HepG2 (cell line): ENCODE results near the gene RBM28. TPM values are rescaled to one million over a fixed set of nuclear protein-coding genes. Genes with fewer than 3 reads are reported as not detected.

ENCODE experiments used
- BRCA1 ChIP-seq: sonication (generic); formaldehyde crosslinking; IDR thresholded peaks from 2 replicates; pipeline ENCODE4 v1.4.0; 2020; ENCODE audit warnings: missing genetic modification reagents
- ERF ChIP-seq: IDR thresholded peaks from 2 replicates; pipeline ENCODE4 v1.6.1; 2018; ENCODE audit warnings: missing biosample characterization, missing genetic modification reagents
- GATAD2A ChIP-seq: IDR thresholded peaks from 2 replicates; pipeline ENCODE4 v1.6.1; 2016
- HMG20A ChIP-seq: IDR thresholded peaks from 2 replicates; pipeline ENCODE4 v1.6.1; 2016; ENCODE audit warnings: borderline replicate concordance
- MXI1 ChIP-seq: IDR thresholded peaks from 3 replicates; pipeline ENCODE4 v1.6.1; 2012; ENCODE audit warnings: low read depth, low read length, inconsistent platforms, borderline replicate concordance
- RARG ChIP-seq: sonication (generic); formaldehyde crosslinking; IDR thresholded peaks from 2 replicates; pipeline ENCODE4 v1.4.0; 2020; ENCODE audit warnings: low read depth, mild to moderate bottlenecking, missing genetic modification reagents
- RBM39 ChIP-seq: fragments of 200-400 bp; formaldehyde crosslinking; IDR thresholded peaks from one replicate; pipeline ENCODE4 v1.6.1; 2018; ENCODE audit warnings: antibody characterized with exemption, mild to moderate bottlenecking, low read depth, low read length; ENCODE audit not compliant: poor library complexity, severe bottlenecking
- RXRB ChIP-seq: IDR thresholded peaks from 2 replicates; pipeline ENCODE4 v1.6.1; 2016; ENCODE audit warnings: borderline replicate concordance, missing genetic modification reagents, missing compliant biosample characterization
- SPEN ChIP-seq: sonication (generic); formaldehyde crosslinking; IDR thresholded peaks from 2 replicates; pipeline ENCODE4 v1.5.1; 2020; ENCODE audit warnings: low read depth, mild to moderate bottlenecking, missing genetic modification reagents
- TCF7 ChIP-seq: sonication (generic); IDR thresholded peaks from 2 replicates; pipeline ENCODE4 v1.6.1; 2016; ENCODE audit warnings: antibody characterized with exemption, low read depth
- ZIK1 ChIP-seq: sonication (generic); formaldehyde crosslinking; IDR thresholded peaks from 2 replicates; pipeline ENCODE4 v1.5.0; 2020; ENCODE audit warnings: mild to moderate bottlenecking, low read depth, missing genetic modification reagents, borderline replicate concordance
- ZNF724P ChIP-seq: sonication (generic); formaldehyde crosslinking; IDR thresholded peaks from 2 replicates; pipeline ENCODE4 v1.8.0; 2022; ENCODE audit warnings: missing genetic modification reagents, borderline replicate concordance
- ZNF816 ChIP-seq: sonication (generic); formaldehyde crosslinking; IDR thresholded peaks from 2 replicates; pipeline ENCODE4 v1.8.0; 2022; ENCODE audit warnings: missing genetic modification reagents, mild to moderate bottlenecking, borderline replicate concordance
- ZNF883 ChIP-seq: sonication (generic); formaldehyde crosslinking; IDR thresholded peaks from 2 replicates; pipeline ENCODE4 v1.5.1; 2020; ENCODE audit warnings: mild to moderate bottlenecking, missing genetic modification reagents; ENCODE audit errors: not compliant biosample characterization
- polyA plus RNA-seq, 8 experiments: library from polyadenylated mRNA; depleted of rRNA in 3 of 8; stranded (reverse) in 7 of 8; unstranded in 1 of 8; fragments of >200 nt; fragmentation: Illumina TruSeq in 4 of 8; extraction: Trizol in 4 of 8; gene quantifications; 2 replicates each; pipeline versions ENCODE4 v1.2.1 to v1.2.3, GENCODE V29; 2011 to 2016; ENCODE audit warnings: low read depth in 4 of 8, missing spikeins in 1 of 8, mixed read lengths in 1 of 8; ENCODE audit not compliant: insufficient read depth in 1 of 8
- total RNA-seq, 5 experiments: library from RNA; depleted of rRNA; stranded (reverse); fragments of >200 nt; fragmentation: Illumina TruSeq; extraction: Trizol; gene quantifications; 2 replicates each; pipeline ENCODE4 v1.2.3, GENCODE V29; 2016; ENCODE audit warnings: low read depth in 1 of 5
- TF ChIP-seq, protein P1 (sequence below), 2 experiments: IDR thresholded peaks; 2 replicates each; pipeline ENCODE4 v1.6.1; 2011 to 2012; ENCODE audit warnings: low read length in 2 of 2, borderline replicate concordance in 1 of 2, low read depth in 1 of 2, mild to moderate bottlenecking in 1 of 2, moderate library complexity in 1 of 2
- TF ChIP-seq, protein P2 (sequence below): sonication (generic); formaldehyde crosslinking; IDR thresholded peaks from 2 replicates; pipeline ENCODE4 v1.9.0; 2021; ENCODE audit warnings: missing genetic modification reagents, borderline replicate concordance
- TF ChIP-seq, protein P3 (sequence below): IDR thresholded peaks from 2 replicates; pipeline ENCODE4 v1.6.1; 2018; ENCODE audit warnings: missing genetic modification reagents
- TF ChIP-seq, protein P4 (sequence below): sonication (generic); formaldehyde crosslinking; IDR thresholded peaks from 2 replicates; pipeline ENCODE4 v1.8.1; 2023; ENCODE audit warnings: mild to moderate bottlenecking, missing genetic modification reagents
- TF ChIP-seq, protein P5 (sequence below): sonication (generic); formaldehyde crosslinking; IDR thresholded peaks from 2 replicates; pipeline ENCODE4 v1.4.0; 2020; ENCODE audit warnings: missing genetic modification reagents

The RBM28 gene
- total and polyA plus RNA-seq, 2 of the 13 experiments (the other 11 are each of a cell fraction or from before 2014, with no cell fraction given) = 20.5 to 49.0 TPM

DNA sequence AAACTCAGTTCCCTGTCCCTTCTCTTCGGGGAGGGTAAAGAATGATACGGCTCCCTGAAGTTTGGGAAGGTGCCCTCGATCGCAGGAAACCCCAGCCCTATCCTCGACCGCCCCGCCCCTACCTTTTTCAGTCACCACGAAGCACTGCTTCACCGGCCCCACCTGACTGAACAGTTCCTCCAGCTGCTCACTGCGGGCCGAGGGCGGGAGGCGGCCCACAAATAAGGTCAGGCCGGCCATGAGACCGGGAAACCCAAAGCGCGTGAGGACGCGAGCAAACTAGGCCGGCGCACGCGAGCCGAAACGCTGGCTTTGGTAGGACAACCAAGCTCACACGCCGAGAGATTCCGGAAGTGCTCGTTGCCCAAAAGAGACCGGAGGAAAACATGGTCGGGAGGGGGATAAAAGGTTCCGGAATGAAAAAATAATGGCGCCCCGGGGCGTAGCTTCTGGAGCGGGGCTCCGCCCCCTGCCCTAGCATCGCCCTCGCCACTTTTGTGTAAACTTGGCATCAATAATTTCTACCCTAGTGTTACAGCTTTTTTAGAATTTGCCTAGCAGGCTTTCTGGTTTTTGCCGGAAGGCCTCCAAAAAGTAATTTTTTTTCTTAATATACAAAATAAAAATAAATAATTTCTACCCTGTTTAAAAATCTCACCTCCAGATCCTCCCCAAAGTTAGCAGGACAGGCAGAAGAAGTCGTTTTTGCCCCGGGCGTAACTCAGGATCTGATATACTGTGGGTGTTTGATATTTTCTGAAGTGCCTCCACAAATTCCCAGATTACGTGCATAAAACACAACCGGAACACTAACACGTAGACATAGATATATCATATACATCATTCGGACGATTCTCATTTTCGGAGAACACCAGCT, at the start of gene RBM28 (continued):
- peak; percentile 82 for TF ChIP-seq RBM39
- TF ChIP-seq, protein P1, sequence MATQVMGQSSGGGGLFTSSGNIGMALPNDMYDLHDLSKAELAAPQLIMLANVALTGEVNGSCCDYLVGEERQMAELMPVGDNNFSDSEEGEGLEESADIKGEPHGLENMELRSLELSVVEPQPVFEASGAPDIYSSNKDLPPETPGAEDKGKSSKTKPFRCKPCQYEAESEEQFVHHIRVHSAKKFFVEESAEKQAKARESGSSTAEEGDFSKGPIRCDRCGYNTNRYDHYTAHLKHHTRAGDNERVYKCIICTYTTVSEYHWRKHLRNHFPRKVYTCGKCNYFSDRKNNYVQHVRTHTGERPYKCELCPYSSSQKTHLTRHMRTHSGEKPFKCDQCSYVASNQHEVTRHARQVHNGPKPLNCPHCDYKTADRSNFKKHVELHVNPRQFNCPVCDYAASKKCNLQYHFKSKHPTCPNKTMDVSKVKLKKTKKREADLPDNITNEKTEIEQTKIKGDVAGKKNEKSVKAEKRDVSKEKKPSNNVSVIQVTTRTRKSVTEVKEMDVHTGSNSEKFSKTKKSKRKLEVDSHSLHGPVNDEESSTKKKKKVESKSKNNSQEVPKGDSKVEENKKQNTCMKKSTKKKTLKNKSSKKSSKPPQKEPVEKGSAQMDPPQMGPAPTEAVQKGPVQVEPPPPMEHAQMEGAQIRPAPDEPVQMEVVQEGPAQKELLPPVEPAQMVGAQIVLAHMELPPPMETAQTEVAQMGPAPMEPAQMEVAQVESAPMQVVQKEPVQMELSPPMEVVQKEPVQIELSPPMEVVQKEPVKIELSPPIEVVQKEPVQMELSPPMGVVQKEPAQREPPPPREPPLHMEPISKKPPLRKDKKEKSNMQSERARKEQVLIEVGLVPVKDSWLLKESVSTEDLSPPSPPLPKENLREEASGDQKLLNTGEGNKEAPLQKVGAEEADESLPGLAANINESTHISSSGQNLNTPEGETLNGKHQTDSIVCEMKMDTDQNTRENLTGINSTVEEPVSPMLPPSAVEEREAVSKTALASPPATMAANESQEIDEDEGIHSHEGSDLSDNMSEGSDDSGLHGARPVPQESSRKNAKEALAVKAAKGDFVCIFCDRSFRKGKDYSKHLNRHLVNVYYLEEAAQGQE (IDR thresholded peaks at IDR 0.05; ENCODE audit: borderline replicate concordance in 1 of 2, low read depth in 1 of 2, low read length in 2 of 2) = peak in 1 of 2 experiments; percentile 58; a peak in 1 of 4 replicates
- peak; percentile 100 for TF ChIP-seq ERF (CRISPR knock-in tag)
- TF ChIP-seq ZNF724P (CRISPR knock-in tag) = peak; percentile 100
- TF ChIP-seq, protein P2, sequence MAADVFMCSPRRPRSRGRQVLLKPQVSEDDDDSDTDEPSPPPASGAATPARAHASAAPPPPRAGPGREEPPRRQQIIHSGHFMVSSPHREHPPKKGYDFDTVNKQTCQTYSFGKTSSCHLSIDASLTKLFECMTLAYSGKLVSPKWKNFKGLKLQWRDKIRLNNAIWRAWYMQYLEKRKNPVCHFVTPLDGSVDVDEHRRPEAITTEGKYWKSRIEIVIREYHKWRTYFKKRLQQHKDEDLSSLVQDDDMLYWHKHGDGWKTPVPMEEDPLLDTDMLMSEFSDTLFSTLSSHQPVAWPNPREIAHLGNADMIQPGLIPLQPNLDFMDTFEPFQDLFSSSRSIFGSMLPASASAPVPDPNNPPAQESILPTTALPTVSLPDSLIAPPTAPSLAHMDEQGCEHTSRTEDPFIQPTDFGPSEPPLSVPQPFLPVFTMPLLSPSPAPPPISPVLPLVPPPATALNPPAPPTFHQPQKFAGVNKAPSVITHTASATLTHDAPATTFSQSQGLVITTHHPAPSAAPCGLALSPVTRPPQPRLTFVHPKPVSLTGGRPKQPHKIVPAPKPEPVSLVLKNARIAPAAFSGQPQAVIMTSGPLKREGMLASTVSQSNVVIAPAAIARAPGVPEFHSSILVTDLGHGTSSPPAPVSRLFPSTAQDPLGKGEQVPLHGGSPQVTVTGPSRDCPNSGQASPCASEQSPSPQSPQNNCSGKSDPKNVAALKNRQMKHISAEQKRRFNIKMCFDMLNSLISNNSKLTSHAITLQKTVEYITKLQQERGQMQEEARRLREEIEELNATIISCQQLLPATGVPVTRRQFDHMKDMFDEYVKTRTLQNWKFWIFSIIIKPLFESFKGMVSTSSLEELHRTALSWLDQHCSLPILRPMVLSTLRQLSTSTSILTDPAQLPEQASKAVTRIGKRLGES (CRISPR knock-in tag) = peak; percentile 94
- TF ChIP-seq ZNF883 (CRISPR knock-in tag) = peak; percentile 99
- peak; percentile 99 for TF ChIP-seq ZIK1
- TF ChIP-seq MXI1 = peak; percentile 91; the same call in 2 of the 3 replicates
- peak; percentile 94 for TF ChIP-seq SPEN (CRISPR knock-in tag)
- TF ChIP-seq, protein P3, sequence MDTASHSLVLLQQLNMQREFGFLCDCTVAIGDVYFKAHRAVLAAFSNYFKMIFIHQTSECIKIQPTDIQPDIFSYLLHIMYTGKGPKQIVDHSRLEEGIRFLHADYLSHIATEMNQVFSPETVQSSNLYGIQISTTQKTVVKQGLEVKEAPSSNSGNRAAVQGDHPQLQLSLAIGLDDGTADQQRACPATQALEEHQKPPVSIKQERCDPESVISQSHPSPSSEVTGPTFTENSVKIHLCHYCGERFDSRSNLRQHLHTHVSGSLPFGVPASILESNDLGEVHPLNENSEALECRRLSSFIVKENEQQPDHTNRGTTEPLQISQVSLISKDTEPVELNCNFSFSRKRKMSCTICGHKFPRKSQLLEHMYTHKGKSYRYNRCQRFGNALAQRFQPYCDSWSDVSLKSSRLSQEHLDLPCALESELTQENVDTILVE (CRISPR knock-in tag) = peak; percentile 95
- TF ChIP-seq RXRB (CRISPR knock-in tag) = peak; percentile 94
- TF ChIP-seq TCF7 = no peak
- TF ChIP-seq, protein P4, sequence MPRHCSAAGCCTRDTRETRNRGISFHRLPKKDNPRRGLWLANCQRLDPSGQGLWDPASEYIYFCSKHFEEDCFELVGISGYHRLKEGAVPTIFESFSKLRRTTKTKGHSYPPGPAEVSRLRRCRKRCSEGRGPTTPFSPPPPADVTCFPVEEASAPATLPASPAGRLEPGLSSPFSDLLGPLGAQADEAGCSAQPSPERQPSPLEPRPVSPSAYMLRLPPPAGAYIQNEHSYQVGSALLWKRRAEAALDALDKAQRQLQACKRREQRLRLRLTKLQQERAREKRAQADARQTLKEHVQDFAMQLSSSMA = peak; percentile 99
- TF ChIP-seq RARG (CRISPR knock-in tag) = no peak
- TF ChIP-seq ZNF816 (CRISPR knock-in tag) = peak; percentile 98
- TF ChIP-seq HMG20A (CRISPR knock-in tag) = peak; percentile 66
- TF ChIP-seq GATAD2A (CRISPR knock-in tag) = peak; percentile 86
- TF ChIP-seq BRCA1 (CRISPR knock-in tag) = peak; percentile 98
- TF ChIP-seq, protein P5, sequence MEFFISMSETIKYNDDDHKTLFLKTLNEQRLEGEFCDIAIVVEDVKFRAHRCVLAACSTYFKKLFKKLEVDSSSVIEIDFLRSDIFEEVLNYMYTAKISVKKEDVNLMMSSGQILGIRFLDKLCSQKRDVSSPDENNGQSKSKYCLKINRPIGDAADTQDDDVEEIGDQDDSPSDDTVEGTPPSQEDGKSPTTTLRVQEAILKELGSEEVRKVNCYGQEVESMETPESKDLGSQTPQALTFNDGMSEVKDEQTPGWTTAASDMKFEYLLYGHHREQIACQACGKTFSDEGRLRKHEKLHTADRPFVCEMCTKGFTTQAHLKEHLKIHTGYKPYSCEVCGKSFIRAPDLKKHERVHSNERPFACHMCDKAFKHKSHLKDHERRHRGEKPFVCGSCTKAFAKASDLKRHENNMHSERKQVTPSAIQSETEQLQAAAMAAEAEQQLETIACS = peak; percentile 62
